G401 (cell line): ENCODE results near the gene ATP1A4. TPM values are rescaled to one million over a fixed set of nuclear protein-coding genes. Genes with fewer than 3 reads are reported as not detected.
A peak's percentile ranks its signal among the peaks of the same experiment; 100 is the strongest.

Experiments used
- DNase-seq: peaks from one replicate; pipeline ENCODE4 v3.0.0-alpha.2; 2015; ENCODE audit warnings: low spot score
- in situ Hi-C: cut with HindIII; loops from 2 replicates; pipeline ENCODE4 v1.10.0; 2016; ENCODE audit warnings: low sequenced_read_pairs, mixed read lengths
- total RNA-seq: library from RNA; depleted of rRNA; stranded (reverse); fragments of >200 nt; shearing (Covaris generic); gene quantifications from 2 replicates; pipeline ENCODE4 v1.2.3, GENCODE V29; 2014

The ATP1A4 gene
- total RNA-seq, 1 experiment from 2014 or later: not detected

- peak; percentile 23 for DNase-seq
- in situ Hi-C loops: no loop called here
Observed at GRCh38 chr1:160193832-160194736, 42.7 kb downstream of the ATP1A4 start.

GRCh38 chr1:160194737-160195059 lies 43.3 kb downstream of the ATP1A4 start:
- in situ Hi-C loops: no loop called here
- DNase-seq: no peak

GRCh38 chr1:160196143-160196542 lies 44.7 kb downstream of the ATP1A4 start:
- in situ Hi-C loops: no loop called here

GRCh38 chr1:160197231-160197630 lies 45.8 kb downstream of the ATP1A4 start:
- in situ Hi-C loops: no loop called here

More at GRCh38 chr1:160196143-160196542, 44.7 kb downstream of the ATP1A4 start:
- no peak for DNase-seq

GRCh38 chr1:160200786-160201185 lies 49.4 kb downstream of the ATP1A4 start:
- no peak for DNase-seq
- in situ Hi-C loops: no loop called here

More at GRCh38 chr1:160197231-160197630, 45.8 kb downstream of the ATP1A4 start:
- no peak for DNase-seq

- no peak for DNase-seq
- in situ Hi-C loops: no loop called here
Observed at GRCh38 chr1:160204526-160205241, 53.3 kb downstream of the ATP1A4 start.

GRCh38 chr1:160205242-160206035 lies 54.0 kb downstream of the ATP1A4 start, which contains the start of gene PEA15:
Gene PEA15 (plus strand): TSS chr1:160205384. CDS start chr1:160211545, 6,161 bp downstream.
- peak; percentile 84 for DNase-seq
- in situ Hi-C loops: no loop called here

- peak; percentile 41 for DNase-seq
- in situ Hi-C loops: no loop called here
Observed at GRCh38 chr1:160206036-160206389, 54.6 kb downstream of the ATP1A4 start.

GRCh38 chr1:160206421-160207117 lies 55.2 kb downstream of the ATP1A4 start:
- in situ Hi-C loops: no loop called here
- DNase-seq: peak; percentile 51

GRCh38 chr1:160207118-160207650 lies 55.8 kb downstream of the ATP1A4 start:
- DNase-seq: peak; percentile 45
- in situ Hi-C loops: no loop called here

- peak; percentile 65 for DNase-seq
- in situ Hi-C loops: no loop called here
Observed at GRCh38 chr1:160207771-160208556, 56.6 kb downstream of the ATP1A4 start.

- DNase-seq: peak; percentile 54
- in situ Hi-C loops: no loop called here
Observed at GRCh38 chr1:160208557-160209320, 57.3 kb downstream of the ATP1A4 start.

- DNase-seq: peak; percentile 97
- in situ Hi-C loops: no loop called here
Observed at GRCh38 chr1:160209321-160210046, 58.1 kb downstream of the ATP1A4 start.

- DNase-seq: no peak
- in situ Hi-C loops: no loop called here
Observed at GRCh38 chr1:160210561-160210960, 59.2 kb downstream of the ATP1A4 start.

GRCh38 chr1:160211046-160211790 lies 59.8 kb downstream of the ATP1A4 start:
- in situ Hi-C loops: no loop called here
- DNase-seq: peak; percentile 69
